ENCODE results near the gene CIC.
A peak's percentile ranks its signal among the peaks of the same experiment; 100 is the strongest.

The CIC gene

DNA sequence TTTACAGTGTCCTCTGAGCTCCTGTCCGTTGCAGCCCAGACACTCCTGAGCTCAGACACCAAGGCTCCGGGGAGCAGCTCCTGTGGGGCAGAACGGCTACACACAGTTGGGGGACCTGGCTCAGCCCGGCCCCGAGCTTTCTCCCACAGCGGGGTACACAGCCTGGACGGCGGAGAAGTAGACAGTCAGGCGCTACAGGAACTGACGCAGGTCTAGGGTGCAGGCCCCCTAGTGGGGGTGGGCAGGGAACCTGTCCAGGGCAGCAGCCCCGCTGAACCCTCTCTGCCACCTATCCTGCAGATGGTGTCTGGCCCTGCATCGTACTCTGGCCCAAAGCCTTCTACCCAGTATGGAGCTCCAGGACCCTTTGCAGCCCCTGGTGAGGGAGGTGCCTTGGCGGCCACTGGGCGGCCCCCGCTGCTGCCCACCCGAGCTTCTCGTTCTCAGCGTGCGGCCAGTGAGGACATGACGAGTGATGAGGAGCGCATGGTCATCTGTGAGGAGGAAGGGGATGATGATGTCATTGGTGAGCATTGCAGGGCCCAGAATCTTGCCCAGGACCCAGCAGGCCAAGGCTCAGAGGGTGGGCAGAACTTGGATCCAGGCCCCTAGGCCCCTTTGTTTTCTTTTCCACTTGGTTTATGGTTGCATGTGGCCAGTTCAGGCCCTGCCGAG is 20.0 kb downstream of the CIC start:
- DNase-seq (ENCODE audit: low read depth) = no peak
- TF ChIP-seq, protein P1, sequence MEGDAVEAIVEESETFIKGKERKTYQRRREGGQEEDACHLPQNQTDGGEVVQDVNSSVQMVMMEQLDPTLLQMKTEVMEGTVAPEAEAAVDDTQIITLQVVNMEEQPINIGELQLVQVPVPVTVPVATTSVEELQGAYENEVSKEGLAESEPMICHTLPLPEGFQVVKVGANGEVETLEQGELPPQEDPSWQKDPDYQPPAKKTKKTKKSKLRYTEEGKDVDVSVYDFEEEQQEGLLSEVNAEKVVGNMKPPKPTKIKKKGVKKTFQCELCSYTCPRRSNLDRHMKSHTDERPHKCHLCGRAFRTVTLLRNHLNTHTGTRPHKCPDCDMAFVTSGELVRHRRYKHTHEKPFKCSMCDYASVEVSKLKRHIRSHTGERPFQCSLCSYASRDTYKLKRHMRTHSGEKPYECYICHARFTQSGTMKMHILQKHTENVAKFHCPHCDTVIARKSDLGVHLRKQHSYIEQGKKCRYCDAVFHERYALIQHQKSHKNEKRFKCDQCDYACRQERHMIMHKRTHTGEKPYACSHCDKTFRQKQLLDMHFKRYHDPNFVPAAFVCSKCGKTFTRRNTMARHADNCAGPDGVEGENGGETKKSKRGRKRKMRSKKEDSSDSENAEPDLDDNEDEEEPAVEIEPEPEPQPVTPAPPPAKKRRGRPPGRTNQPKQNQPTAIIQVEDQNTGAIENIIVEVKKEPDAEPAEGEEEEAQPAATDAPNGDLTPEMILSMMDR (conservative IDR thresholded peaks at IDR 0.05; ENCODE audit: low read length) = no peak
- no peak overlapping the region for H3K4me3 ChIP-seq (ENCODE audit: low read length)

DNA sequence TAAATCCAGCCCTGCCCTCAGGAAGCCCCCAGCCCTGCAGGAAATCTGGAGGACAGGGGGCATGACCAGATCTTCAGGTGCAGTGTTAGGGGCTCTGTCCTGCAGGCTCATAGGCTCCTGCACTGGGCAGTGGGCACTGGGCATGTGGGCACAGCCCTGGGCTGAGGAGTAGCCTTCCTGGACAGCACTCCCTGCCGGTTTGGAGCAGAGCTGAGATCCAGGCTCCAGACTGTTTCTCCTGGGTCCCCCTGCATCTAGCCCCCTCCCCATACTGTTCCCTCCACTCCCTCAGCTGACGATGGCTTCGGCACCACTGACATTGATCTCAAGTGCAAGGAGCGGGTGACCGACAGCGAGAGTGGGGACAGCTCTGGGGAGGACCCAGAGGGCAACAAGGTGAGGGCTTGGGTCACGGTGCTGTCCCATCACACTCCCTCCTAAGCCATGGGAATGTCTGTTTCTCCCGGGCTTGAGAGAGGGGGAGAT is 20.5 kb downstream of the CIC start:
- DNase-seq (ENCODE audit: low read depth) = no peak
- TF ChIP-seq, protein P1 (conservative IDR thresholded peaks at IDR 0.05; ENCODE audit: low read length) = no peak
- H3K4me3 ChIP-seq (ENCODE audit: low read length) = no peak overlapping the region

GRCh38 chr19:42290136-42290522 is 21.1 kb downstream of the CIC start:
- DNase-seq (ENCODE audit: low read depth) = no peak
- TF ChIP-seq, protein P1 (conservative IDR thresholded peaks at IDR 0.05; ENCODE audit: low read length) = no peak

DNA sequence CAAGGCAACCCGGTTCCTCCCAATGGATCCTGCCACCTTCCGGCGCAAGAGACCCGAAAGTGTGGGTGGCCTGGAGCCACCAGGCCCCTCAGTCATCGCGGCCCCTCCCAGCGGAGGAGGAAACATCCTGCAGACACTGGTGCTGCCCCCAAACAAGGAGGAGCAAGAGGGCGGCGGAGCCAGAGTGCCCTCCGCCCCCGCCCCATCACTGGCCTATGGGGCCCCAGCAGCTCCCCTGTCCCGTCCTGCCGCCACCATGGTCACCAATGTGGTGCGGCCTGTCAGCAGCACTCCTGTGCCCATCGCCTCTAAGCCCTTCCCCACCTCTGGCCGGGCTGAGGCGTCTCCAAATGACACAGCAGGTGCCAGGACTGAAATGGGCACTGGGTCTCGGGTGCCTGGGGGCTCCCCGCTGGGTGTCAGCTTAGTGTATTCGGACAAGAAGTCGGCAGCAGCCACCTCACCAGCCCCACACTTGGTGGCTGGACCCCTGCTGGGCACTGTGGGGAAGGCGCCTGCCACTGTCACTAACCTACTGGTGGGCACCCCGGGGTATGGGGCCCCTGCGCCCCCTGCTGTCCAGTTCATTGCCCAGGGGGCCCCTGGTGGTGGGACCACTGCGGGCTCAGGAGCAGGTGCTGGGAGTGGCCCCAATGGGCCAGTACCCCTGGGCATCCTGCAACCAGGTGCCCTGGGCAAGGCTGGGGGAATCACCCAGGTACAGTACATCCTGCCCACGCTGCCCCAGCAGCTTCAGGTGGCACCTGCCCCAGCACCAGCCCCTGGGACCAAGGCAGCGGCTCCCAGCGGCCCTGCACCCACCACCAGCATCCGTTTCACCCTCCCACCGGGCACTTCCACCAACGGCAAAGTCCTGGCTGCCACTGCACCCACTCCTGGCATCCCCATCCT is 21.7 kb downstream of the CIC start:
- TF ChIP-seq, protein P1 (conservative IDR thresholded peaks at IDR 0.05; ENCODE audit: low read length) = peak; percentile 43
- no peak overlapping the region for H3K4me3 ChIP-seq (ENCODE audit: low read length)
- DNase-seq (ENCODE audit: low read depth) = no peak

More at GRCh38 chr19:42290136-42290522, 21.1 kb downstream of the CIC start:
- no peak overlapping the region for H3K4me3 ChIP-seq (ENCODE audit: low read length)

DNA sequence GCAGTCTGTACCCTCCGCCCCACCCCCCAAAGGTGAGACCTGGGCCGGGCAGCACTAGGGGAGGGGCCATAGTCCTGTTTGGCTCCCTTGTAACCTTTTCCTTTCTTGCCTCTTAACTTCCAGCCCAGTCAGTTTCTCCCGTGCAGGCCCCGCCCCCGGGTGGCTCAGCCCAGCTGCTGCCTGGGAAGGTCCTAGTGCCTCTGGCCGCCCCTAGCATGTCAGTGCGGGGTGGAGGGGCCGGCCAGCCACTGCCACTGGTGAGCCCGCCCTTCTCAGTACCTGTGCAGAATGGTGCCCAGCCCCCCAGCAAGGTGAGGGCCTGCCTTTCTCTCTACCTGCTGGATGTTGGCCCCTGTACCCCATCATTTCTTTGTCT is 22.4 kb downstream of the CIC start:
- H3K4me3 ChIP-seq (ENCODE audit: low read length) = no peak overlapping the region
- DNase-seq (ENCODE audit: low read depth) = no peak
- TF ChIP-seq, protein P1 (conservative IDR thresholded peaks at IDR 0.05; ENCODE audit: low read length) = no peak

DNA sequence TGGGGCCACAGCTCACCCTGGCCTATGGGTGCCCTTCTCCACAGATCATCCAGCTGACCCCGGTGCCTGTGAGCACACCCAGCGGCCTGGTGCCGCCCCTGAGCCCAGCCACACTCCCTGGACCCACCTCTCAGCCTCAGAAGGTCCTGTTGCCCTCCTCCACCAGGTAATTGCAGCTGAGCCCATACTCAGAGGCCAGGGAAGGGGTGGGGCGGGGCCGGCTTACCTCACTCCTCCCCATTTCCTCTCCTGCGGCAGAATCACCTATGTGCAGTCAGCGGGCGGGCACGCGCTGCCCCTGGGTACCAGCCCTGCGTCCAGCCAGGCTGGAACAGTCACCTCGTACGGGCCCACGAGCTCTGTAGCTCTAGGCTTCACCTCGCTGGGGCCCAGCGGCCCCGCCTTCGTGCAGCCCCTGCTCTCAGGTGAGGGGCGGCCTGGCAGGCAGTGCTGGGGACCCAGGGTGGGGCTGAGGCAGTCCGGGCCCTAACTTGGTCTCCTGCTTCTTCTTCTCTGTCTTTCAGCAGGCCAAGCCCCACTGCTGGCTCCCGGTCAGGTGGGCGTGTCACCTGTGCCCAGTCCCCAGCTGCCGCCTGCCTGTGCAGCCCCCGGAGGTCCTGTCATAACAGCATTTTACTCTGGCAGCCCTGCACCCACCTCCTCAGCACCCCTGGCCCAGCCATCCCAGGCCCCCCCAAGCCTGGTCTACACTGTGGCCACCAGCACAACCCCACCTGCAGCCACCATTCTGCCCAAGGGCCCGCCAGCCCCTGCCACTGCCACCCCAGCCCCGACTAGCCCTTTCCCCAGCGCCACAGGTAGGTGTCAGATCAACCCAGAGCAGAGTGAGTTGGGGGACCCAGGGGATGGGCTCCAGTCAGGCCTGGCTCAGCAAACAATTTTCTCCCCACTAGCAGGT is 23.2 kb downstream of the CIC start:
- no peak for DNase-seq (ENCODE audit: low read depth)
- TF ChIP-seq, protein P1 (conservative IDR thresholded peaks at IDR 0.05; ENCODE audit: low read length) = no peak
- no peak overlapping the region for H3K4me3 ChIP-seq (ENCODE audit: low read length)
